GM12873 (cell line): ENCODE measurements around the gene SAMD13.

ENCODE experiments used
- CTCF ChIP-seq: IDR thresholded peaks from 2 replicates; pipeline ENCODE4 v1.5.1; 2012; ENCODE audit warnings: low read depth, mild to moderate bottlenecking, moderate library complexity, low read length, control low read depth; ENCODE audit not compliant: insufficient read depth; ENCODE audit errors: missing control alignments

The SAMD13 gene

GRCh38 chr1:84259989-84260388 lies 41.5 kb upstream of the SAMD13 start:
- TF ChIP-seq CTCF: no peak

- no peak for TF ChIP-seq CTCF
These were observed 40.5 kb upstream of the SAMD13 start for GRCh38 chr1:84260852-84261518.

- TF ChIP-seq CTCF: no peak
These were observed 36.5 kb upstream of the SAMD13 start for GRCh38 chr1:84264961-84265360.

- no peak for TF ChIP-seq CTCF
These were observed 35.6 kb upstream of the SAMD13 start for GRCh38 chr1:84265867-84266266.

- no peak for TF ChIP-seq CTCF
These were observed 34.8 kb upstream of the SAMD13 start for GRCh38 chr1:84266748-84267147.

GRCh38 chr1:84267476-84267875 lies 34.0 kb upstream of the SAMD13 start:
- TF ChIP-seq CTCF: no peak

- no peak for TF ChIP-seq CTCF
These were observed 33.2 kb upstream of the SAMD13 start for GRCh38 chr1:84268346-84268745.
